ENCODE measurements around the gene KCNV2. TPM values are rescaled to one million over a fixed set of nuclear protein-coding genes. Genes with fewer than 3 reads are reported as not detected.

Gene KCNV2
- total and polyA plus RNA-seq, 4 donors, result 0.10 TPM; not detected in 3

- Histone ChIP-seq H3K27me3 (ENCODE audit: control insufficient read depth in 4 of 4, insufficient read depth in 4 of 4, low read length in 3 of 4) (no peaks in the 10 kb centered on the region), H3K36me3 (ENCODE audit: control insufficient read depth in 4 of 4, insufficient read depth in 3 of 4, low read depth in 1 of 4, low read length in 3 of 4) (no peaks in the 10 kb centered on the region), H3K9ac (ENCODE audit: low read depth in 1 of 2, low read length in 2 of 2) (no peak overlapping the region), H3K9me3 (ENCODE audit: control insufficient read depth in 4 of 4, low read length in 3 of 4) (no peaks in the 10 kb centered on the region), H3K4me3 (ENCODE audit: low read depth in 1 of 3, low read length in 3 of 3) (no peak overlapping the region), H3K27ac (ENCODE audit: low read depth in 1 of 2, low read length in 2 of 2) (no peak overlapping the region), H3K4me1 (ENCODE audit: control insufficient read depth in 4 of 4, insufficient read depth in 4 of 4, low read length in 3 of 4) (no peaks in the 10 kb centered on the region)
- 88% methylated on average over 6 of the region's 6 CpGs for WGBS
- DNase-seq (ENCODE audit: low spot score), result no peak
- TF ChIP-seq NR2F2 (IDR thresholded peaks at IDR 0.05) (no peak), EGR1 (IDR thresholded peaks at IDR 0.05; ENCODE audit: low read depth in 2 of 2) (no peak), MAX (IDR thresholded peaks at IDR 0.05) (no peak), HNF4A (conservative IDR thresholded peaks at IDR 0.05) (no peak), ZBTB33 (IDR thresholded peaks at IDR 0.05) (no peak), YY1 (IDR thresholded peaks at IDR 0.05) (no peak), ATF3 (IDR thresholded peaks at IDR 0.05) (no peak), GABPA (IDR thresholded peaks at IDR 0.05 in 1 of 2, conservative IDR thresholded peaks at IDR 0.05 in 1 of 2) (no peak), FOXA2 (IDR thresholded peaks at IDR 0.05) (no peak), RXRA (IDR thresholded peaks at IDR 0.05) (no peak), JUND (IDR thresholded peaks at IDR 0.05) (no peak), HNF4G (IDR thresholded peaks at IDR 0.05) (no peak), FOXA1 (IDR thresholded peaks at IDR 0.05) (no peak), RAD21 (IDR thresholded peaks at IDR 0.05) (no peak), TAF1 (conservative IDR thresholded peaks at IDR 0.05) (no peak), CTCF (IDR thresholded peaks at IDR 0.05; ENCODE audit: low read depth, low read length, missing input control) (no peak), SP1 (IDR thresholded peaks at IDR 0.05) (no peak), REST (IDR thresholded peaks at IDR 0.05) (no peak)
Observed at GRCh38 chr9:2741441-2742158, 24.3 kb downstream of the KCNV2 start.

Measured in liver (tissue), 9 donors.